Stimulated activated CD4-positive, alpha-beta T cell treated with anti-CD3 and anti-CD28 coated beads, Interleukin-1b, Interleukin-23, amount 100 ng/mL, for 48 hours (primary cell): Measurements from ENCODE around the gene CHRNB1.
A peak's percentile ranks its signal among the peaks of the same experiment; 100 is the strongest.

ENCODE experiments used
- DNase-seq: peaks from one replicate; pipeline ENCODE4 v3.0.0-alpha.2; 2020

The CHRNB1 gene, protein sequence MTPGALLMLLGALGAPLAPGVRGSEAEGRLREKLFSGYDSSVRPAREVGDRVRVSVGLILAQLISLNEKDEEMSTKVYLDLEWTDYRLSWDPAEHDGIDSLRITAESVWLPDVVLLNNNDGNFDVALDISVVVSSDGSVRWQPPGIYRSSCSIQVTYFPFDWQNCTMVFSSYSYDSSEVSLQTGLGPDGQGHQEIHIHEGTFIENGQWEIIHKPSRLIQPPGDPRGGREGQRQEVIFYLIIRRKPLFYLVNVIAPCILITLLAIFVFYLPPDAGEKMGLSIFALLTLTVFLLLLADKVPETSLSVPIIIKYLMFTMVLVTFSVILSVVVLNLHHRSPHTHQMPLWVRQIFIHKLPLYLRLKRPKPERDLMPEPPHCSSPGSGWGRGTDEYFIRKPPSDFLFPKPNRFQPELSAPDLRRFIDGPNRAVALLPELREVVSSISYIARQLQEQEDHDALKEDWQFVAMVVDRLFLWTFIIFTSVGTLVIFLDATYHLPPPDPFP

GRCh38 chr17:7444682-7445618 lies at the start of gene CHRNB1:
CHRNB1 (plus strand) TSS chr17:7445061; CDS start chr17:7445128, 67 bp downstream.
- DNase-seq = no peak

DNA sequence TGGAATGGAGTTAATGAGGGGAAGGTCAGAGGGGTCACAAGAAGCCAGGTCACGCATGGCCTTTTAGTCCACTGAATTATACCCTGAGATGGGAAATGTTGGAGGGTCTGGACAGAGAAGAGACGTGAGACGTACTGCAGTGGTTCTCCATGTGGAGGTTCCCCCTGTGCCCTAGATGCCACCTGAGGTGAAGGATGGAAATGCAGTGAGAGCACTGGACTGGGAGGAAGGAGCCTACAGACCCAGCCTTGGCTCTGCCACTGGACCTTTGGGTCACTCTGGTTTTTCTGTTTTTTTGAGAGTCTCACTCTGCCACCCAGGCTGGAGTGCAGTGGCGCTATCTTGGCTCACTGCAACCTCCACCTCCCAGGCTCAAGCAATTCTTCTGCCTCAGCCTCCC lies 48.7 kb upstream of the CHRNB1 start:
- no peak for DNase-seq

DNA sequence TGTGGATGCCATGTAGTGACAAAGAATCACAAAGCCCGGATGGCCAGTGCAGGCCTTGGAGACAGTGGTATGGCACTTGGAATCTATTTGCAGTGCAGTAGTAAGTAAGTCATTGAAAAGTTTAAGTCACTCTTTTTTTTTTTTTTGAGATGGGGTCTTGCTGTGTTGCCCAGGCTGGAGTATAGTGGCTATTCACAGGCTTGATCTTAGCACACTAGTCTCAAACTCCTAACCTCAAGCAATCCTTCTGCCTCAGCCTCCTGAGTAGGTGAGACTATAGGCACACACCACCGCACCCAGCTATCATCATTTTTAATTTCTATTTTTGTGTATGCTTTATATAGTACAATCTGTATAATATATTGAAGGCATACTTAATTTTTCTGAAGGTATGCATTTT lies 46.2 kb upstream of the CHRNB1 start:
- DNase-seq = no peak

GRCh38 chr17:7403043-7403726 lies 41.7 kb upstream of the CHRNB1 start:
- DNase-seq = no peak

DNA sequence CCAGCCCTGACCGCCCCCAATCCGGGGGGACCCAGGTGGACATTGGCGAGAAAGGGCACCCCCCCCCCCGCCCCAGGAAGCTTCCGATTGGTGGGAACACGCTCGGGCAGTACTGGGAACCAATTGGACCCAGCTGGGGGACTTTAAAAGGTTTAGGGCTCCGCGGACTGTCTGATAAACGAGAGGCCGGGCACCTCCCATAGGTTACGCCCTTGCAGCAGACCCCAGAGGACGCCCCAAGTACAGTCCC lies 41.2 kb upstream of the CHRNB1 start:
- DNase-seq = no peak

- peak; percentile 96 for DNase-seq
These were observed 40.7 kb upstream of the CHRNB1 start, which contains the start of gene TMEM256 for GRCh38 chr17:7403977-7404736. TMEM256 (minus strand) TSS chr17:7404097; CDS start chr17:7404084, 13 bp downstream.

DNA sequence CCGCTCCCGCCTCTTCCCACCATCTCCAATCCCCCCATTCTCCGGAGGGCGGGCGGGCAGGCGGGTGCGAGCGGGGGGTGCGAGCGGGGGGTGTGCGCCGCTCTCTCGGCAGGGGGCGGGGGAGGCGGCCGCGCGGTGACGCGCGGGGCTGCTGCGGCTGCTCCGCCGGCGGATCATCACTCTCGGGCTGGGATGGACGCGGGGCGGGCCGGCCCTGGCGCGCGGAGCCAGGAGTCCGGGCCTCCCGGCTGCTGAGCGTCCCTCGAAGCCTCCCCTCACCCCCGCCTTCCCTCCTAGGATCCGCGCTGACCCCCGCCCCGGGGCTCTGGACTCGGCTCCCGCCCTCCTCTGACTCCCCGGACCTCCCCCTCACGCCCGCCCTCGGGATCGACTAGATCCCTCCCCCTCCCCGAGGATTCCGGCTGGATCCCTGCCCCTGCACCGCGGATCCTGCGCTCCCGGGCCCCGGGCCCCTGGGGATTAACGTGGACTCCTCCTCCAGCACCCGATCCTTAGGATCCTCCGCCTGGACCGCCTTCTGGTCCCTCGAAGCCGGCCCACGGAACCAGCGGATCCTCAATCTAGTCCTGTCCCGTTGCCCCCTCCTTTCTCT lies 40.0 kb upstream of the CHRNB1 start:
- peak; percentile 61 for DNase-seq

DNA sequence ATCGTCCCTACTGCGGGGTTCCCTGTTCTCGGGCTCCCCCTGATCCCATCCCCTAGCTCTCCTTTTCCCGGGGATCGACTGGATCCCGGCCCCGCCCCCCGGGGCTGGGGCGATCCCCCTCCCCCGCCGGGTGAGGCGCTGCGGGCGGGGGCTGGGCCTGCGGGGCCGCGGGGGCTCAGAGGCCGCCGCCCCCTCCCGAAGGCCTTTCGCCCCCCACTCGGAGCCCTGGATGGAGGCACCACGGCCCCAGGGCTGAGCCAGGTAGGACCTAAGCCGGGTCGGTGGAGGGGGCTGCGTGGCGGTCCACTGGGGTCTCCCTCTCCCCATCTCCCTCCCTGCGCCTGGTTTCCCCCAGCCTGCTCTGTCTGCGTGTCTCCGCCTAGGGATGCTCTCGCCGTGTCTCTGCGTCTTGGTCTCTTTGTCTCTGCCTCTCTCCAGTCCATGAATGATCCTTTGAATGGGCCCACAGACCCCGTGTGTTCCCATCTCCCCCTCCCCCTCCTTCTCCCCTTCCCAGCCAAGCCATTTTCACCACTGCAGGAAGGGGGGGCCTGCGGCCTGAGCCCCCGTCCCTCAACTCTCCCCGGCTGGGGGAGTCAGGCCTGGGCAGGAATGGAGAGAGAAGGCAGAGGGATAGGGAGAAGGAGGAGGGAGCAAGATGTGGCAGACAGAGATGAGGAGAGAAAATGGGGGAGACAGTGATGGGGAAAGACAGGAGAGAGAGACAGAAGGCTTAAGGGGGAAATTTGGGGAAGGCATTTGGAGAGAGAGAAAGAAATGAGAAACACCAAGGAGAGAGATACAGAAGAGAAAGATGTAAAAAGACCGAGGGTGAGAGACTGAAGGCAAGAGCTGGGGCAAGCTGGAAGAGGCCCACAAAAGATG lies 39.3 kb upstream of the CHRNB1 start:
- no peak for DNase-seq

- no peak for DNase-seq
These were observed 38.5 kb upstream of the CHRNB1 start for GRCh38 chr17:7406235-7406825.

DNA sequence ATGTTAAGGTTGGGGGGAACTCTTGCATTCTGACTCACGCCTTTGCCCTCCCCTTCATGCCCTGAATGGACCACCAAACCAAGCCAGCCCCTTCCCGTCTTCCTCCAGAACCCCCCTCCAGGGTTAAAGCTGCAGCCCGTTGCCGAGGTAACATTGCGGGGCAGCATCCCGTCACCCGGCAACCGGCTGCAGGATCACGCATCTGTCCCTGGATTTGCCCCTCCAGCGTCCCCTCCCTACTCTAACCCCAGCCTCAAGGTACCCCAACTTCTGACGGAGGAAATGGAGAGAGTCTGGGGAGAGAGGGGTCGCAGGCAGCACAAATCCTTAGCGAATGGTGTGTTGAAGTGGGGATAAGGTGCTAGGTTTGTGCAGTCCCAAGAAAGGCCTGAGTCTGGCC lies 37.8 kb upstream of the CHRNB1 start:
- DNase-seq = no peak

GRCh38 chr17:7407485-7408251 lies 37.2 kb upstream of the CHRNB1 start, which contains the start of gene NLGN2:
NLGN2 (plus strand) TSS chr17:7407845; CDS start chr17:7408256, 411 bp downstream.
- no peak for DNase-seq

DNA sequence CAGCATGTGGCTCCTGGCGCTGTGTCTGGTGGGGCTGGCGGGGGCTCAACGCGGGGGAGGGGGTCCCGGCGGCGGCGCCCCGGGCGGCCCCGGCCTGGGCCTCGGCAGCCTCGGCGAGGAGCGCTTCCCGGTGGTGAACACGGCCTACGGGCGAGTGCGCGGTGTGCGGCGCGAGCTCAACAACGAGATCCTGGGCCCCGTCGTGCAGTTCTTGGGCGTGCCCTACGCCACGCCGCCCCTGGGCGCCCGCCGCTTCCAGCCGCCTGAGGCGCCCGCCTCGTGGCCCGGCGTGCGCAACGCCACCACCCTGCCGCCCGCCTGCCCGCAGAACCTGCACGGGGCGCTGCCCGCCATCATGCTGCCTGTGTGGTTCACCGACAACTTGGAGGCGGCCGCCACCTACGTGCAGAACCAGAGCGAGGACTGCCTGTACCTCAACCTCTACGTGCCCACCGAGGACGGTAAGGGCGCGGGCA lies 36.6 kb upstream of the CHRNB1 start:
- DNase-seq = peak; percentile 21

DNA sequence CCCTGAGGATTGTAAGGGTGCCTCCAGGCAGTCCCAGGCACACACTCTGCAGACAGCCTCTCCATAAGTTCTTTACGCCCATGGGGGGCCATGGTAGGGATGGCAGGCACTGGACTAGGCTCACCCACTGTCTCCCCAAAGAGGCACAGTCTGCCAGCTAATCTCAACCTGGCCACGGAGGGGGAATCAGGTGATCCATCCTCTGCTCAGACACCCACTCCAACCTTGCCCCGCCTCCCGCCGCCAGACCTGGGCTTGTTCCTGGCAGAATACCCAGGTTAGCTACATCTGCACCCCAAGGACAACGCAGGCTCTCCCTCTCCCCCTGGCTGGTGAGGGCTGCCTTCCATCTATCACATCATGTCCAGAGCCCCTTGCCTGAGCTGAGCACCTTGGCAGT lies 36.0 kb upstream of the CHRNB1 start:
- DNase-seq = no peak

DNA sequence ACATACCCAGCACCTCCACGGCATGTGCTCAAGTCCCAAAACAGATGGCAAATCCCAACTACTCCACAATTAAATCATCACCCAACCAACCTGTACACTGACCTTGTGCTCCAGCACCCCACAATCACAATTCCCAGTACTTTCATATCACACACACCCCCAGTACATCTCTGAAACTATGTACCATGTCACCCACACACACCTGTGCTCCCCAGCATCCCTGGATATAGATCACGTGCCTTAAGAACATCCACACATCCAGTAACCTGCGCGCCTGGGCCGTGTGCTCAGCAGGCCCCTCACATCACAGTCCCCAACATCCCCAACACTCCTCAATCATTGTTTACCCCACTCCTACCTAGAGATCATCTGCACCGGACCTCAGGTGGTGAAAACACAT lies 35.1 kb upstream of the CHRNB1 start:
- no peak for DNase-seq

DNA sequence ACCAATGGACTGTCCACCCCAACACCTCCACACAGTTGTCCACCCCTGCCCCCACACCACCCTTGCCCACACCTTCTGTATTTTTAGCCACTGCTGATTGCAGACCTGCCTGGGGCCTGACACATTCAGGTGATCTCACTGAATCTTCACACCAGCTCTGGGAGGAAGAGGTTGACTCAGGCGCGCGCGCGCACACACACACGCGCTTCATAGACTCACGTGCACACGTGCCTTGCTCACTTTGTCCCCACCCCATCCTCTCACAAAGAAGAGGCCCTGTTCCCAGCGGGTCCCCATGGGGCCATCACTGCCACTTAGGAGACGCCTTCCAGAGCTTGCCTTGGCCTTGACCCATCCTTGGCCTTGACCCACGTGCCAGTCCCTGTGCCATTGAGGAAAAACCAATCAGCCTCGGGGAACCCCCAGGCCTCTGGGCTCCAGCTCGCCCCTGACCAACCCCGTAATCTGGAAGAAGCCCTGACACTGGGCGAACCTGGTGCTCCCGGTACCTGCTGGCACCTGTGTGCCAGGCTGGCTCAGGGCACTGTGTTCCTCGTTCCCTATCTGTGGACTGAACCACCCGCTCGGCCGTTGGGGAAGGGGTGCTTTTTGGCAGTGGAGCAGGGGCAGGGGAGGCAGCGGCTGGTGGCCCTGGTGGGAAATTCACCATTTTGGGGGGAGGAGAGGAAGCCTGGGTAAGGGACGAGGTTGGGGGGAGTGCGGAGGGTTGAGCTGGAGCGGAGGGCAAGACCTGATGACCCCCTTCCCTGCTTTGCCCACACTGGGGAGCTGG lies 34.0 kb upstream of the CHRNB1 start:
- DNase-seq = no peak

DNA sequence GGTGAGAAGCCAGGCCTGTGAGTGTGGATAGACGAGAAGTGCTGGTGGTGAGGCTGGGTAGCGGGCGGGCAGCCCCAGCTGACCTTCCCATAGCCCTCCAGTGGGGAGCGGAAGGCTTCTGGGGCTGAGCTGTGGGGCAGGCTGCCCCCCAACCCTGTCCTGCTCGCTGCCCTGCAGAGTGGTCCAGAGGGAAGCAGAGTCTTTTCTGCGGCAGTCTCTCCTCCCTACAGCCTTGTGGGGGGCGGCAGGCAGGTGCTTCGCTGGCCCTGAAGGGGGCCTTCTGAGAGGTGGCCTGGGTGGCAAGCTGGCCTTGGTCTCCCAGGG lies 33.5 kb upstream of the CHRNB1 start:
- no peak for DNase-seq

DNA sequence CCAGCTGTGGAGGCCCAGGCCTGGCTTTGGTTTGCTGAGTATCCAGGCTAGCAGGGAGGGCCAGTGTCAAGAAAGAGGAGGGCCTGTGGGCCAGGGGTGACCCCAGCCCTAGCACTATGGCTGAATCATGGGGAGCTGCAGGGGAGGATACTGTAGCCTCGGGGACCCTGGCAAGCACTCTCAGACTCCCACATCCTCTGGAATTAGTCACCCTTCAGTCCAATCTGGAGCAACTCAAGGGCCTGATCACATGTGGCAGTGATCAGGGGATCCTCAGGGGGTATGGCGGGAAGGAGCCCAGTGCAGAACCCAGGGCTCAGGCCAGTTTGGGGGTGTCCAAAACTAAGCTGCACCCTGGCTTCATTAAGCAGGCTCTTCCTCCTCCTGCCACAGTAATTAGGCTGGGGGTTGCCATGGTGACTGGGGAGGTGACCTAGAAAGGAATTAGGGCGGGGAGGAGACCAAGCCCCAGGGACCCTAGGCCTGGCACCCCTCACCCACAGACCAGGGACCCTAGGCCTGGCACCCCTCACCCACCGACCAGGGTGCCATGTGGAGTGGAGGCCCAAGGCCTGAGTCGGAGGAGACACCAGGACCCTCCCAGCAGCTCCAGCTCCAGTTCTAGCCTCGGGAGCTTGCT lies 31.4 kb upstream of the CHRNB1 start:
- DNase-seq = no peak

GRCh38 chr17:7414837-7415236 lies 30.0 kb upstream of the CHRNB1 start:
- no peak for DNase-seq
